ENCODE measurements around the gene RAI1. TPM values are rescaled to one million over a fixed set of nuclear protein-coding genes. Genes with fewer than 3 reads are reported as not detected.

RAI1 gene
- total and polyA plus RNA-seq, 2 of the 8 experiments (the other 6 are each of a cell fraction or from before 2014, with no cell fraction given): 0.39 to 1.2 TPM

GRCh38 chr17:17742133-17742621 lies 60.9 kb downstream of the RAI1 start:
- H2AFZ ChIP-seq (ENCODE audit: low read length): no peak overlapping the region
- no peak overlapping the region for H2BK15ac ChIP-seq (ENCODE audit: low read length)
- peaks cover 7 to 39% (median 29%) of the 10 kb centered on the region in 4 experiments for H3K4me1 ChIP-seq (replicated peaks in 1 of 4; ENCODE audit: control insufficient read depth in 3 of 4, insufficient read depth in 4 of 4, low read length in 3 of 4)
- H2BK5ac ChIP-seq (ENCODE audit: low read depth, low read length): no peak overlapping the region
- H3K18ac ChIP-seq (ENCODE audit: extremely low read depth, low read length): no peak overlapping the region
- H3K79me2 ChIP-seq (ENCODE audit: control insufficient read depth in 1 of 2, insufficient read depth in 2 of 2, low read length in 2 of 2): no peaks in the 10 kb centered on the region
- no peak overlapping the region for H2AK5ac ChIP-seq (ENCODE audit: low read depth, low read length)
- H4K8ac ChIP-seq (ENCODE audit: extremely low read depth, insufficient read depth, low read length): no peak overlapping the region
- no peak overlapping the region for H3K23ac ChIP-seq (ENCODE audit: insufficient read length)
- no peak overlapping the region for H3K9ac ChIP-seq (replicated peaks in 1 of 4; ENCODE audit: extremely low read depth in 1 of 4, low read depth in 3 of 4, low read length in 3 of 4)
- H2BK120ac ChIP-seq (replicated peaks; ENCODE audit: low read depth, low read length): no peak overlapping the region
- H3K4me2 ChIP-seq (ENCODE audit: insufficient read depth in 1 of 2, low read depth in 2 of 2, low read length in 2 of 2): no peak overlapping the region; a peak in 1 of 4 replicates
- CTCF ChIA-PET (ENCODE audit: partially characterized antibody): interaction anchor here (1.0 to 6.1 kb wide), 11 partner anchors 9 to 177 kb away, joined by 3 to 79 read pairs (median 5); no protein-coding TSS in a partner anchor
- no peaks in the 10 kb centered on the region for H3K79me1 ChIP-seq (ENCODE audit: low read depth, low read length)
- no peak overlapping the region for H3K56ac ChIP-seq (replicated peaks; ENCODE audit: insufficient read length, low read depth, low read length)
- H4K20me1 ChIP-seq (replicated peaks in 1 of 2; ENCODE audit: control insufficient read depth in 1 of 2, insufficient read depth in 2 of 2, low read length in 2 of 2): no peaks in the 10 kb centered on the region
- no peaks in the 10 kb centered on the region for H3K23me2 ChIP-seq (ENCODE audit: low read depth, low read length)
- H4K91ac ChIP-seq (replicated peaks; ENCODE audit: insufficient read length, low read length): no peak overlapping the region
- peak overlapping the region; percentile 55; the same call in 1 of the 2 replicates for H2BK12ac ChIP-seq (ENCODE audit: low read depth, low read length)
- no peak overlapping the region for H3K14ac ChIP-seq (ENCODE audit: insufficient read length)
- POLR2A ChIA-PET (ENCODE audit: partially characterized antibody): interaction anchor here (1.1 to 3.8 kb wide), 2 partner anchors 7 to 16 kb away, joined by 4 to 13 read pairs; no protein-coding TSS in a partner anchor
- H2BK20ac ChIP-seq (ENCODE audit: low read length): no peak overlapping the region
- no peak overlapping the region for H3K4me3 ChIP-seq (ENCODE audit: extremely low read depth in 1 of 4, insufficient read depth in 2 of 4, low read depth in 3 of 4, low read length in 4 of 4)
- H4K5ac ChIP-seq (ENCODE audit: insufficient read length, low read depth, low read length): no peak overlapping the region
- H3K4ac ChIP-seq (replicated peaks; ENCODE audit: insufficient read length, low read depth, low read length): no peak overlapping the region
- no peaks in the 10 kb centered on the region for H3K36me3 ChIP-seq (ENCODE audit: control insufficient read depth in 2 of 4, insufficient read depth in 4 of 4, low read length in 3 of 4)
- H3K9me3 ChIP-seq (ENCODE audit: insufficient read depth in 2 of 2, low read depth in 1 of 2, low read length in 1 of 2): no peaks in the 10 kb centered on the region
- TF ChIP-seq JUN (IDR thresholded peaks at IDR 0.05; ENCODE audit: low read depth, low read length) (no peak), CHD1 (IDR thresholded peaks at IDR 0.05; ENCODE audit: low read depth, low read length) (no peak), MAFK (IDR thresholded peaks at IDR 0.05; ENCODE audit: low read depth, low read length) (no peak), SP1 (IDR thresholded peaks at IDR 0.05; ENCODE audit: low read depth, low read length) (no peak)
- H3K27me3 ChIP-seq (replicated peaks in 1 of 4; ENCODE audit: control insufficient read depth in 3 of 4, extremely low read depth in 1 of 4, insufficient read depth in 3 of 4, low read length in 3 of 4): peaks cover 0 to 15% (median 6%) of the 10 kb centered on the region in 4 experiments; a peak in 5 of 7 replicates
- WGBS, 2 experiments (ENCODE audit: extremely low coverage in 1 of 2, insufficient coverage in 1 of 2, insufficient read length in 1 of 2, insufficient replicate concordance in 2 of 2, low coverage in 1 of 2, low lambda C conversion rate in 2 of 2, missing lambda C conversion rate in 1 of 2): 69% methylated on average over 5 of the region's 5 CpGs; no CpG with 5 or more reads in 1 of the 2 experiments
- DNase-seq (ENCODE audit: low read depth in 1 of 2, low spot score in 2 of 2) (no peak), FAIRE-seq (no peak)
- H3K27ac ChIP-seq (ENCODE audit: low read depth, low read length): no peak overlapping the region

All from H1 (cell line).